GM13976 (cell line): ENCODE results near the gene CHCHD2.
A peak's percentile ranks its signal among the peaks of the same experiment; 100 is the strongest.
"Not testable (repeated sequence)": the region's sequence is repeated elsewhere in the genome, so short reads cannot be mapped to it uniquely, and the experiment has no call there.

Experiments used
- DNase-seq: peaks from one replicate; pipeline ENCODE4 v3.0.0; 2012; ENCODE audit warnings: low spot score
- CTCF ChIP-seq: IDR thresholded peaks from 2 replicates; pipeline ENCODE4 v1.5.1; 2012; ENCODE audit warnings: borderline replicate concordance, mild to moderate bottlenecking; ENCODE audit not compliant: insufficient read depth; ENCODE audit errors: extremely low read depth, missing control alignments, control extremely low read depth
- in situ Hi-C: fragments of 300-500 bp; cut with MboI; formaldehyde crosslinking; loops from one replicate; pipeline ENCODE4 v1.12.0; 2022; ENCODE audit warnings: low sequenced_read_pairs, mixed read lengths, inconsistent platforms; ENCODE audit not compliant: unreplicated experiment

CHCHD2 gene

GRCh38 chr7:56074371-56074791, 31.9 kb downstream of the CHCHD2 start:
- in situ Hi-C loops = no loop called here
- TF ChIP-seq CTCF = peak; percentile 70
- peak; percentile 82 for DNase-seq

DNA sequence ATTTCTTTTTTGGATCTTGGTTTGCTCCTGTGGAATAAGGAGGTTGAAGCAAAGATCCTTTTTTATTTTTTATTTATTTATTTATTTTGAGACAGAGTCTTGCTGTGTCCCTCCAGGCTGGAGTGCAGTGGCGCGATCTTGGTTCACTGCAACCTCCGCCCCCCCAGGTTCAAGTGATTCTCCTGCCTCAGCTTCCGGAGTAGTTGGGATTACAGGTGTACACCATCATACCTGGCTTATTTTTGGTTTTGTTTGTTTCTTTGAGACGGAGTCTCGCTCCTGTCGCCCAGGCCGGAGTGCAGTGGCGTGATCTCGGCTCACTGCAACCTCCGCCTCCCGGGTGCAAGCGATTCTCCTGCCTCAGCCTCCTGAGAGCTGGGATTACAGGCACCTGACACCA, 39.9 kb downstream of the CHCHD2 start:
- in situ Hi-C loops, DNase-seq: not testable (repeated sequence)

DNA sequence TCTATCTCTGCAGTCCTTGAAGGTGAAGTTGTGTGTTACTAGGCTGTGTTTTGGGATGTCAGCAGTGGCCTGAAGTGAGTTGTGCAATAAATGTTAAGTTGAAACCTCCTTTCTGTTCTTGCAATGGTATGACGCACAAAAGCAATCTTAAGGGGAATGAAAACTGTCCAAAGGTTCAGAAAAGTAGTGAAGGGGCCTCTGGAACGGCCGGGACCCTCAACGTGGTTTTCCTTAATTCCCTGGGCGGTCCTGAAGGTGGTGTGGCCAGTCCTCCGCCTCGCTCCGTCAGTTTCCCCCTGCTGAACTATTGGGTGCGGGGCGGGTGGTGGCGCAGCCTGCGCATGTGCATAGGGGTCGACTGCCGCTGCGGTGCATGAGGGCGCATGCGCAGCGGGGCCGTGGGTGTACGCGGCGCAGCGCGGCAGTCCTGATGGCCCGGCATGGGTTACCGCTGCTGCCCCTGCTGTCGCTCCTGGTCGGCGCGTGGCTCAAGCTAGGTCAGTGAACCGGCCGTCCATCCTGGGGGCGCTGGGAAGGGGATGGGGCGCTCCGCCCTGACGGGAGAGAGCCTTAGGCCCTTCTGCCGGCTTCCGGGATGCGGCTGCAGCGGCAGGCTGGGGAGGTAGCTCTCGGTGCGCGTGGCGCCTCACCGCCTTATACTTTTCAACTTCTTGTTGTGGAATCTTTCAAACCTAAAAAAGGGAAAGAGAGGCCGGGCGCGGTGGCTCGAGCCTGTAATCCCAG, 42.2 kb downstream of the CHCHD2 start, which contains the start of gene SUMF2:
Gene SUMF2, plus strand, starts transcription at position 405 of the 744 bp plus-strand sequence. Its CDS starts 26 bp downstream, at position 431.
- in situ Hi-C loops = no loop called here
- DNase-seq = peak; percentile 98
- TF ChIP-seq CTCF = peak; percentile 37

GRCh38 chr7:56063500-56063881, 42.8 kb downstream of the CHCHD2 start:
- DNase-seq = no peak
- no peak for TF ChIP-seq CTCF
- in situ Hi-C loops = no loop called here

GRCh38 chr7:56062382-56062781, 43.9 kb downstream of the CHCHD2 start:
- no peak for TF ChIP-seq CTCF
- DNase-seq = no peak
- in situ Hi-C loops = no loop called here

DNA sequence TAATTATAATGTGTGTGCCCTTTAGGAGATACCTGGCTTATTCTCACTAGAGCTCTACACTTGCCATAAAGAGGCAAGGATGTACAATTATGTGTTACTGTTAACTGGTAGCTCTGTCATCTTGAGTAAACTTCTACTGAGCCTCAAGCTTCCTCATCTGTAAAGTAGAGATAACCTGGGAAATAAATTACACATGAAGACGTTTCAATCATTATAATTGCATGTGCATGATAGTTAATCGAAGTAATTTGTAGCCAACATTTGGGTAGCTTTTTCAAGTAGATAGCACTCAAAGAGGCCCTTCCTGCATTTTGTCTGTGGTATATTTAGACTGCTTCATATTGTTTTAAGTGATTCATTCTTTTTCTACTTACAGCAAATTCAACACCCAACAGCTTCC, 52.3 kb downstream of the CHCHD2 start:
- TF ChIP-seq CTCF = no peak
- no peak for DNase-seq
- in situ Hi-C loops = no loop called here

- no peak for TF ChIP-seq CTCF
- in situ Hi-C loops = no loop called here
- DNase-seq = no peak
These were observed 52.9 kb downstream of the CHCHD2 start for GRCh38 chr7:56053379-56053778.
